NCI-H446 (cell line): ENCODE data around the gene P4HB.
A peak's percentile ranks its signal among the peaks of the same experiment; 100 is the strongest.
"Not testable (repeated sequence)": the region's sequence is repeated elsewhere in the genome, so short reads cannot be mapped to it uniquely, and the experiment has no call there.

Source experiments
- DNase-seq, 2 experiments: peaks; one replicate each; lab custom pipeline; 2025; lab: John Stamatoyannopoulos, UW

P4HB gene

DNA sequence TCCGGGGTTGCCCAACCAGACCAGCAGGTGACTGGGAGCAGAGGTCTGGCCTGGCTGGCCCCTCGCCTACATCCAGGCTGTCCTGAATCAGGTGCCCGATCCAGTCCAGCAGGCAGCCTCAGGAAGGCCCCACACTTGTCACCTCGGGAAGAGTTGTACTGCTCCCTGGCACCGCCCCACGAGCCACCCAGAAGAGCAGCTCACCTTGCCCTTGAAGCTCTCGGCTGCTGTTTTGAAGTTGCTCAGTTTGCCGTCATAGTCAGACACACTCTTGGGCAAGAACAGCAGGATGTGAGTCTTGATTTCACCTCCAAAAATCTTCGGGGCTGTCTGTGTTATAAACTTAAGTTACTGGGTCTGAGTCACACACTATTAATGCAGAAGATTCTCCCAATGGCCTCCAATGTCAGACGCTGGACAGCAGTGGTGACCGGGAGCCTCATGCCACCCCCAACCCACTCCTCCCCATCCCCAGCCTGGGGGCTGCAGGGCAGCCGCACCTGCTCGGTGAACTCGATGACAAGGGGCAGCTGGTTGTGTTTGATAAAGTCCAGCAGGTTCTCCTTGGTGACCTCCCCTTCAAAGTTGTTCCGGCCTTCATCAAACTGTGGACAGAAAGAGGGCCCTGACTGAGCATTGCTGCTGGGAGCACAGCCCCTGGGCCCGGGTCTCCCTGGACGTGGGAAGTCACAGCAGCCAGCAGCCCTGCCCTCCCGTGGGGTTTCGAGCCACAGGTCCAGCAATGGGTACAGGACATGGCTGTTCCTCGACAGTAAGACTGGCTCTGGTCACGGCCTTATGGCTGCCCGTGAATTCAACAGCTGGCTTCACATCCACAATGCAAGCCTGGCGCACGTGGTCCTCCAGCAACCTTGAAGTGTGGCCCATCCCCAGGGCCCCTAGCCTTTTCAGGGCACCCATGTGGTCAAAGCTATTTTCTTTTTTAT is 13.3 kb downstream of the P4HB start:
- no peak for DNase-seq

DNA sequence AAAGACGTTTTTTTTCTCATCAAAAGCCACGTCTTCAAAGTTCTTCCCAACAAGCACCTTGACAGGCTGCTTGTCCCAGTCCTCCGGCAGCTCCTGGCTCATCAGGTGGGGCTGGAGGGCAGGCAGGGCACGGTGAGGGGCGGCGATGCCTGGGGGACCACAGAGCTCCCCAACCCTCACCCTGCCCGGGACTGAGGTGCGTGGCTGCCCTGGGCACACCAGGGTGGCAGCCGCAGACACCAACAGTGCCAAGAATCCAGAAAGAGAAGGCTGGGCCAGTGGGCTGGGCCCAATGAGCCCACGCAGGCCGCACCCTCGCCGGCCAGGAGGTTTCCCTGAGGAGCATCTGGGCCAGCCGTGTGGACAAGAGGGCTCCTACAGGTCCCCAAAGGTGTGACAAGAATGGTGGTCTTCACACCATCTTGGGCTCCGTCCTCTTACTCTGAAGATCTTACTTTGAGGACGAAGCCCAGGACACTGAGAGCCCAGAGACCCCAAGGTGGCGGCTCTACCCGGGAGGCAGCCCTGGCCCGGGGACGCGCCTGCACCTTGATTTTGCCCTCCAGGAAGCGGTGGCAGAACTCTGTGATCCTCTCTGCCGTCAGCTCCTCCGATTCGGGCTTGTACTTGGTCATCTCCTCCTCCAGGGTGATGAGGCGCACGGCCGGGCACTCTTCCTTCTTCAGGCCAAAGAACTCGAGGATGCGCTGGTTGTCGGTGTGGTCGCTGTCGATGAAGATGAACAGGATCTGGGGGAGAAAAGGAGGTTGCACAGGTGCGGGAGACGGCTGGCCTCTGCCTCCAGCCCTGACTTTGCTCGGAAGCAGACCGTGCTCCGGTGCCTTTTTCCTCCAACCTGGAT is 14.2 kb downstream of the P4HB start:
- DNase-seq, result no peak

DNA sequence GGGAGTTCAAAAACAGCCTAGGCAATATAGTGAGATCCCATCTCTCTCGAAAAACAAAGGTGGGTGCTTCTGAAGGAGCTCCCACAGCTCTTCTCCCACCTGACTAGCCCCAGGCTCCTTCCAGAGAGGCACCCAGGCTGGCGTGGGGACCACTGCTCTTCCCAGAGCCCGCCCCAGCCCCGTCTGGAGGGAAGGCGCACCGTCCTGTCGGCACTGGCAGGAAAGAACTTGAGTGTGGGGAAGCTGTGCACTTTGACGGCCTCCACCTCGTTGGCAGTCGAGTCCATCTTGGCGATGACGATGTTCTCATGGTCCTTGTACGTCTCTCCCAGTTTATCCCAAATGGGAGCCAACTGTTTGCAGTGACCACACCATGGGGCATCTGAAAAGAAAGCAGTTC is 15.0 kb downstream of the P4HB start:
- no peak for DNase-seq

DNA sequence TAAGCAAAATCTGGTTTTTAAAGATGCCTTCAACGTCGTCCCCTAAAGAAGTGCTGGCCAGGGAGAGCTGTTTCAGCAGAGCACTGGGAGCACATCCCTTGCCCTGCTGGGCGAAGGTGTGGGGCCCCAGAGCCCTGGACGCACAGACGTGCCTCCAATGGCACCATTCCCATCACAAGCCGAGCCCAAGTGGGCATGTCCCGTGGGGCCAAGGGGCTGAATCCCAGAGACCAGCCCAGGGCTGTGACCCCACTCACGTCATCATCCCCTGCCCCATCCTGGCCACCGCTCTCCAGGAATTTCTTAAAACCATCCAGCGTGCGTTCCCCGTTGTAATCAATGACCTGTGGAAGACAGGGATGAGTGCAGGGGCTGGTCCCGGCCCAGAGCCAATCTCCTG is 15.4 kb downstream of the P4HB start:
- DNase-seq, result no peak

DNA sequence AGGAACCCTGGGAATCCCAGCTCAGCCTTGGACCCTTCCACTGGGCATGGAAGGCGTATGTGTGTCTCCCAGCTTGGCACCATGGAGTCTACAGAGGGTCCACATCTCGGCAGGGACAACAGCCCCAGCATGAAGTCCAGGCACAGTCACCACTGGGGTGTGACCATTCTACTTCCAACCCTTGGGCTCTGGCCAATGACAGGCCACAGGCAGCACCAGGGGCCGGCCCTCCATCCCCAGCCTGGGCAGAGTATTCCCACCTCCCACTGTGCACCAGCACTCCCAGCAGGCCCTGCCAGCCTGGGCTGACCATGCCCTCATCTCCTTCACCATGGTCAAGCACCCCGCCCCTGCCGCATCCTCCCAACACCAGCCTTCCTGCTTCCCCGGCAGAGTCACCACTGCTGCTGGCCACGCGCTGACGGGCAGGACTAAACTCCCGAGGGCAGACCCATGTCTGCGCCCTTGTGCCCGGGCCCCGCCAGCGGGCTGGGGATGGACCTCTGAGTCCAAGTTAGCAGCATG is 15.9 kb downstream of the P4HB start:
- no peak for DNase-seq

DNA sequence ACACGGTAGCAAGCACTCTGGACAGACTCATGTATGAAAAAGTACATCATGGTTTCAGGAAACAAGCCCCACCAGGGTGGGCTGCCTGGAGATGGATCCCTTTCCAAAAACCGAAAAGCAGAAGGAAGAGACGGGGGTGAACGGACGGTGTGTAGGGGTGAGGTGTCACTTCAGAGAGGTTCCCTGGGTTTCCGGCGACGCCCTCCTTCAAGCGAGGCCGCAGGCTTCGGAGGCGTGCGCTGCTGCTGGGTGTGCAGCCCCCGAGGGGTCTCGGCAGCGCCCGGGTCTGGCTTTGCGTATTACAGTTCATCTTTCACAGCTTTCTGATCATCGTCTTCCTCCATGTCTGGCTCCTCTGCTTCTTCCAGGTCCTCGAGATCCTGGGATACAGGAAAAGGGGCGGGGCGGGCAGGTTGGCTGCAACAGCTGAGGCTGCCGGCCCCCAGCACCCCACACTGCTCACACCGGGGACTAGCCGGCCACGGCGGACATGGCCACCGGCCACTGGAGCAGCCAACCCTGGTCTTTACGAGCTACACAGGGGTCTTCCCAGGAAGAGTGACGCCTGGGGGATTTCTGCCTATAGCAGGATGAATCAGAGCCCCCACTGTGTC is 16.5 kb downstream of the P4HB start:
- no peak for DNase-seq

DNA sequence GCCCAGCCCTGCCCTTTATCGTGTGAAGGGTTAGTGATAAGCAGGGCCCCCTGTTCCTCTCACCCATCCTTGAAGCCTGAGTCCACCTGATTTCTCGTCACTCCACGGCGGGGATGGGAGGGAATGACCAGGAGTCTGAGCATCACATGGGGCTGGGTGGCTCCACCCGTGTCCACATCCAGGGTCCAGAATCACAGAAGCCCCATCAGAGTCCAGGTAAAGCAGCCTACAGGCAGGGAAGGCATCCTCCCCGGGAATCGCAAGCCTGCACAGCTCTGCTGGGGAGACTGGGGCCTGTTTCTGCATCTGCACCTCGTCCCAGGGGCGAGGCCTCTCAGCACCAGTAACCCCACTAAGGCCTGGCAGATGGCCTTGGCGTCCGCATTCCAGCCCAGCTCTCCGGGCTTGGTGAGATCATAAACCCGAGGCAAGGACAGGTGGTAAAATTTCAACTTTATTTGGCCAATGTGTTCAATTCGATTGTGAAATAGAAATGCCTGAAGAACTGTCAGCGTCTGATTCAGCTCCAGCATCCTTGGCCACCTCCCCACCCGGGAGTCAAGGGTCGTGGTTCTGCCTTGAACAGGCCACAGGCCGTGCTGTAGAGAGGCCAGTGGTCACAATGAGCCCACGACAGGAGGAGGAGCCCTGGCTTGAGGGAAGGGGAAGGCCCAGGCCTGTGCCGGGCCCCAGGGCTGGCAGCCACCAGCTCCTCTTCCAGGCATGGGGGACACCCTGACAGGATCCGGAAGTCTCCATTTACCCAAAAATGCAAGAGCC is 17.4 kb downstream of the P4HB start:
- DNase-seq, result no peak

DNA sequence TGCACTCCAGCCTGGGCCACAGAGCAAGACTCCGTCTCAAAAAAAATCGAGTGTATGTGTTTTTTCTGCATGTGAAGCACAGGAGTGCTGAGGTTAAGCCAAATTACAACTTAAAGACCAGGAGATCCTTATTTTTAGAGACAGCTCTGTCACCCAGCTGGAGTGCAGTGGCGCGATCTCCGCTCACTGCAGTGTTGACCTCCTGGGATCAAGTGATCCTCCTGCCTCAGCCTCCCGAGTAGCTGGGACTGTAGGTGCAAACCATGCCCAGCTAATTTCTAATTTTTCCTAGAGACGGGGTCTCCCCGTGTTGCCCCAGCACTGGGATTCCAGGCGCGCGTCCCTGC is 18.0 kb downstream of the P4HB start:
- no peak for DNase-seq

DNA sequence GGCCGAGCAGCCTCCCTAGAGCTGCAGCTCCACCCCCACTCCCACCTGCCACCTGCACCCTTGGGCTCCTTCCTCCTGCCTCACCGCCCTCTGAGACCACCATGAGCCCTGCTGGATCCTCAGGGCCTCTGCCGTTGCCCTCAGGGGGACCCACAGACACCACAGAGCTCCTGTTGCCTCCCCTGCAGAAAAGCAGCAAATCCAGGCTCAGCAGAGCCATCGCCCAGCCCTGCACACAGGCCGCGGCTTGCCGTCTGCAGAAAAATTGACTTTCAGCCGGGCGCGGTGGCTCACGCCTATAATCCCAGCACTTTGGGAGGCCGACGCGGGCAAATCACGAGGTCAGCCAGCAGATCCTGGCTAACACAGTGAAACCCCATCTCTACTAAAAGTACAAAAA is 18.5 kb downstream of the P4HB start:
- DNase-seq, result no peak

DNA sequence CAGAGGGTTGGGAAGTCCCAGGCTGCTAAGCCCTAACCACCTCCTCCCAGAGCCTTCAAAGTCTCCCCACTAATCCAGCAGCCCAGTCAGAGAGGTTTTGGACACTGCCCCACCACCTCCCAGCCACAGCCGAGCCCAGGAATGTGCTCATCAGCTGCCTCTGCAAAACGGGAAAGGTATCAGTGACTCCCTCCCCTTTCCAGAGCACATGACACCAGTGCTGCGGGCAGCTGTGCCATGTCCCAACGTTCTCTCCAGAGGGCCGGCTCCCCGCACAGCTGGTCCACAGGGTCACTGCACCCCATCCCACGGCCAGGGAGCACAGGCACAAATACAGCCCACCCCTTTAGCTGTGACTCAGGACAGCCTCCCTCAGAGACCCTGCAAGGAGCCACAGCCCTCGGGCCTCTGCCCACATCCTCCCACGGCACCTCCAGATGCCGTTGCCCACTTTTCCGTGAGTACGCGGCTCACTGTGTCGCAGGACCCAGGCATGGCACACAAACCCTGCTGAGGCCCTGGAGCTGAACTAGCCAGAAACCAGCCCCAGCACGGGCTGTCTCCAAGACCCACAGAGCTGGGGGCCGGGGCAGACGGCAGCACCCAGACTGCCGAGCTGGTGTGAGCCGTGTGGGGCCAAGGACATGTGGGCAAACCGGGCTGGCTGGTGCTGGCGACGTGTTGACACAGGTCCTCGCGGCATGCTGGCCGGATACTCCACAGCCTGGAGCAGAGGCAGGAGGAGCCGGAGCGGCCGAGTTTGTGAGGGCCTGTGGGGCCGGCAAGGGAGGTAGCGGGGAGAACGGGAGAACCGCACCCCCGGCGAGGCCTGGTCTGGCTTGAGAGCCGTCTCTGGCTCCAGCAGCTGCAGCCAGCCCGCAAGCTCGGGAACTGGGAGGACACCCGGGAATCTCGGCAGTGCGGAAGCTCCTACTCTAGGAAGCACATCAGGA is 19.2 kb downstream of the P4HB start:
- DNase-seq, result no peak

DNA sequence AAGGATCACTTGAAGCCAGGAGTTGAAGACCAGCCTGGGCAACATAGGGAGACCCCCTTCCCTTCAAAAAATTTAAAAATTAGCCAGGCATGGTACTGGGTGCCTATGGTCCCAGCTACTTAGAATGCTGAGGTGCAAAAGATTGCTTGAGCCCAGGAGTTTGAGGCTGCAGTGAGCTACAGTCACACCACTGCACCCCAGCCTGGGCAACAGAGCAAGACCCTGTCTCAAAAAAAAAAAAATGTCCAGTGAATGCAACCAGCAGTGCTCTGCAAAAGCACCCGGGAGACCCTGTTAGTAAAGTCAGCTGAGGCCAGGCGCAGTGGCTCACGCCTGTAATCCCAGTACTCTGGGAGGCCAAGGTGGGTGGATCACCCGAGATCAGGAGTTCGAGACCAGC is 20.3 kb downstream of the P4HB start:
- not testable (repeated sequence) for DNase-seq

DNA sequence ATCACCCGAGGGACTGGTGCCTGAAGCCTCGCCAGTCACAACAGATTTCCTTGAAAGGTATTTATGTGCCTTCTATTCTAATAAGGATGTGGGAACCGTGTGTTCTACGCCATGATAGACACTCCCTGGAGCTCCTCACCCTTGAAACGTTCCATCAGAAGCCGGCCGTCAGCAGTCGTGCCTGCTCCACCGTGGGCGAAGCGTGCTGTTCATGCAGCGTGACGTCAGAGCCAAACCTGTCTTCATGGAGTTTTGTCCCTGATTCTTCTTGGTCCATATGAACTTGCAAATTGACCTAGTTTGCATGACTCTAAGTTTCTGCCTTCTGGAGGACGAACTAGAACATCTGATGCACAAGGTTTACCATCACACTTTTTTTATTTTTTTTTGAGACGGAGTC is 21.0 kb downstream of the P4HB start:
- no peak for DNase-seq

DNA sequence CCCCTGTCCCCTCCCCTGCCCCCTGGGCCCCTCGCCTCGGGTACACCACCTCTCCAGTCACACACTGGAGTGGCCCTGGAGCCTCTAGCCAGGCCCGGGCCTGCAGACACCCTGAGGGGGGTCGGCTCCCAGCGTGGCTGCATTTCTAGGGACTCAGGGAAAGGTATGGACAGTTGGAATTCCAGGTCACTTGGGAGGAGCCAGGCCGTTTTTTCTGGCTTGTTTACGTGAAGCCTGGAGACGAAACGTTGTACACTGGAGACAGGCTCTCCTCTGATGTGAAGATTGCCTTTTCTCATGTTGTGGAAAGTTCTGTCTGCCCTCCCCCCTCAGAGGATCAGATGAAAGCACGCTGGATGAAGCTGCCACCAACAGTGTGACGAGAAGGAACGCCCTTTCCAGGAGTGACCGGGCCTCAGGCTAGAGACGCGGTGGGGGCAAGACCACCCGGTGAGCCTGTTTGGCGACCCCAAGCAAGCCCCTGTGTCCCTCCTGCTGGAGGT is 21.5 kb downstream of the P4HB start:
- no peak for DNase-seq

DNA sequence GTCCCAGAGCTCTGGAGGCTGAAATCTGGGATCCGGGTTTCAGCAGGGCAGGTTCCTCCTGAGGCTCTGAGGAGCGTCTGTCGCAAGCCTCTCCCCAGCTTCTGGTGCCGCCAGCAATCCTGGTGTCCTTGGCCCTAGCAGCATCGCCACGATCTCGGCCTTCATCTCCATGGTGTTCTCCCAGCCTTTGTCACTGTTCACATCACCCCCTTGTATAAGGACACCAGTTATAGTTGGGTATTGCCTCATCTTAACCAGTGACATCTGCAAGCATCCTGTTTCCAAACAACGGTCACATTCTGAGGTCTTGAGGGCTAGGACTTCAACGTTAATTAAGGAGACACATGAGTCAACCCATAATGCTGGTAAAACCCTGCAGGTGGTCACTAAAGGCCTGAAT is 22.7 kb downstream of the P4HB start:
- no peak for DNase-seq

DNA sequence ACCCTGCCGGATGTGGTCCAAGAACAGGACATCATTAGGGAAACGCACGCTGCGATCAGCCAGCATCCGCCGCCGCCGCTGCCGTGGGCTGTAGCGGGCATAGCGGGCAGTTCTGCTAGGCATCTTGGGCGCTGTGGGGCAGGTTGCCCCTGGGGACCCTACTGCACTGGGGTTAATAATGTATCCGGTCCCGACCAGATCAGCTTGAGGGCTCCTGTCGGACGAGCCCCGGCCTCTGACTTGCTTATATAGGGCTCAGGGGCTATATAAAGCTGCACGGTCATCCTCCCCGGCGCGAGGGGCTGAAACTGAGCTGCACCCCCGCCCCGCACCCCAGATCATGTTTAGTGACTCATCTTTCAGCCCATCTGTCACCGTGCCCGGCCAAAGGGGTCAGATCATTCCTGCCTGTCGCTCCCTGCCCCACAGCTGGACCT is 25.5 kb downstream of the P4HB start, which contains the start of gene PPP1R27:
Gene PPP1R27 (minus strand): TSS at position 220 of the 437 bp plus-strand sequence. CDS start 97 bp downstream, at position 123.
- no peak for DNase-seq

DNA sequence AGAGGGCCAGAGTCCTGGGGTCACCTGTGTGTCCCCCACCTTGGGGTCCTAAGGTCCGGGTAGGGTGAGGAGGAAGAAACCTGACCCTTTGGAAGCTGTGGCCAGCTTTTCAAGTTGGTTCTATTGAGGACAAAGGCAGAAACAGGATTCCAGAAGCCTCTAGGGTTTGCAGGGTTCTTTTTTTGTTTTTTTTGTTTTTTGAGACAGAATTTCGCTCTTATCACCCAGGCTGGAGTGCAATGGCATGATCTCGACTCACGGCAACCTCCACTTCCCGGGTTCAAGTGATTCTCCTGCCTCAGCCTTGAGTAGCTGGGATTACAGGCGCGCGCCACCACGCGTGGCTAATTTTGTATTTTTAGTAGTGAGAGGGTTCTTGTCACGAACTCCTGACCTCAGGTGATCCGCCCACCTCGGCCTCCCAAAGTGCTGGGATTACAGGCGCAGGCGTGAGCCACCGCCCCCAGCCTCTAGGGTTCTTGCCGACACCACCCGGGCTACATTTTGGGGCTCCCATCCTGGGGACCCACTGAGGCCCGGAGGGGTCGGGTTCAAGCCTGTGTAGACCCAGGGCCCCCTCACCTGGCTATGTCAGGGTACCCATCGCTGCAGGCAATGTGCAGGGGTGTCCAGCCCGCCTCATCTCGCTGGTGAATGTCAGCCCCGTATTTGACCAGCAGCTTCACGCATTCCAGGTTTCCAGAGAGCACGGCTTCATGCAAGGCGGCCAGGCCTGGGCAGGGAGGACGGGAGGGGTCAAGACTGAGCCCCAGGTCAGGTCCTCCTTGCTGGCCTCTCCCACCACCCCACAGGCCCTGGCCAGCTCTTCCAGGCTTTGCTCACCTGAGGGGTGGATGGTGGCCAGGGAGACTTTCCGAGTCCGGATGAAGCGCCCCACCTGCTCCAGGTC is 26.2 kb downstream of the P4HB start:
- no peak for DNase-seq

DNA sequence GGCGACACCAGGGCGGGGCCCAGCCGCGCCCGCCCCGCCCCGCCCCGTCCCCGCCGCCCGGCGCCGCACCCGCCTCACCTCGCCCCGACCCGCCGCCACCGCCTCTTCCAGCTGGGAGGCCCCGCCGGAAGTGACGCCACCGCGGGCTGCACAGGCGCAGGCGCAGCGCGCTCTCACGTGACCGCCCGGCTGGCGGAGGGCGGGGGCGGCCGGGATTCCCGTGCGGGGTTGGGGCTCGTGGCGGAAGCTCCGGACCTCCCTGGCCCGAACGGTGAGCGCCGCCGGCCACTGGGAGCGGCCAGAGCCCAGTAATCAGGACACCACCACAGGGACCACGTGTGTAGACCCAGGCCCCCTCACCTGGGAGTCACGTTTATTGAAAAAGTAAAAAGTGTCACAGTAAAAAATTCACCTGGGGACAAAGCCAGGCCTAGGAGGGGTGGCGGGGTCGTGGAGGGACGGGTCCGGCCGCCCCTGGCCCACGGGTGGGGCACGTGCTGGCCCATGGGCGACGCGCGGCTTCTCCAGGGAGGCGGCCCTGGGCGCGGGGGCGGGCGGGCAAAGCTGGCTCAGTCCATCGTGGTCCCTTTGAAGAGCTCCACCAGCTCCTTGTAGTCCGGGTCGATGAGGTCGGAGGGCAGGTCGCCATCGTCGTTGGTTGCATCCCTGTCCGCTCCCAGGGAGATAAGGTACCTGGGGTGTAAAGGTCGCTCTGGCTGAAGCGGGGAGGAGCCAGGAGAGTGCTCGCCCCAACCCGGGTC is 27.0 kb downstream of the P4HB start, which contains the start of gene MCRIP1:
Gene MCRIP1 (minus strand): TSS at position 132 of the 761 bp plus-strand sequence. CDS start 8,785 bp downstream, outside the sequence.
- peak; percentile 93 to 97 for DNase-seq

DNA sequence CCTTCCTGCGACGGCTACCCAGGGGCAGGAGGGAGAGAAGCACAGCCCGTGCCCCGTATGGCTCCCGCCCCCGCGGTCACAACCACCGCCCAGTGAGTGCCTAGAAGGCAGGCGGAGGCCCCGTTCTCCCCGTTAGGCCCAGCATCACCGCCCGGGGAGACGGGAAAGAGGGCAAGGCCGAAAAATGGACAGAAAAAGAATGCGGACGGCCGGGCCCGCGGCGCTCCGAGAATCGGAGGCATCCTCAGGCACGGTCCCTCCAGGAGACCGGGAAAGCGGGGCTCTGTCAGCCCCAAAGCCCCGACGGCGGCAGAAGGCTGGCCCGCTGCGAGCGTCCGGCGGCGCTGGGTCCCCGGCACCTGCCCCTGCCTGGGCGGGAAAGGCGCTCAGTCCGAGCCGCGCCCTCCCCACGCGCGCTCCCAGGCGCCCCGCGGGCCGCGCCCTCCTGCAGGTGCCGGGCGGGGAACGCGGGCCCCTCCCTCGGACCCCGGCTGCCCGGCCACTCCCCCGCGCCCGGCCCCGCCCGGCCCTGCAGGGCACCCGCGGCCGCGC is 27.7 kb downstream of the P4HB start:
- DNase-seq, result no peak
